Measurements from ENCODE around the gene COL1A1. TPM values are rescaled to one million over a fixed set of nuclear protein-coding genes. Genes with fewer than 3 reads are reported as not detected.

The COL1A1 gene
- total RNA-seq, 1 experiment from 2014 or later = 104 TPM

GRCh38 chr17:50182783-50183420 lies 18.5 kb downstream of the COL1A1 start:
- no peak overlapping the region for H2AK5ac ChIP-seq (ENCODE audit: insufficient read length, low read length)
- no peaks in the 10 kb centered on the region for H4K20me1 ChIP-seq (ENCODE audit: control insufficient read depth, insufficient read depth, insufficient read length)
- H2BK20ac ChIP-seq (ENCODE audit: low read depth, low read length, poor library complexity, severe bottlenecking) = no peak overlapping the region
- no peaks in the 10 kb centered on the region for H3K79me2 ChIP-seq (ENCODE audit: insufficient read depth, low read length)
- H4K91ac ChIP-seq (ENCODE audit: insufficient read length, low read depth, low read length) = no peak overlapping the region
- H2BK15ac ChIP-seq (ENCODE audit: low read depth, low read length) = no peak overlapping the region
- peaks cover 4% of the 10 kb centered on the region for H3K23me2 ChIP-seq (ENCODE audit: insufficient read length, low read depth, low read length, poor library complexity, severe bottlenecking)
- H3K4ac ChIP-seq (ENCODE audit: low read depth, low read length) = no peak overlapping the region
- no peaks in the 10 kb centered on the region for H3K9me3 ChIP-seq (ENCODE audit: control insufficient read depth, low read depth, low read length)
- H2BK12ac ChIP-seq (ENCODE audit: insufficient read length, low read depth, low read length) = no peak overlapping the region
- H3K36me3 Mint-ChIP-seq (ENCODE audit: insufficient read depth in 1 of 3, low read depth in 3 of 3) = peaks cover 0 to 28% (median 25%) of the 10 kb centered on the region in 3 experiments; a peak in 5 of 7 replicates
- no peak overlapping the region for H3K23ac ChIP-seq (ENCODE audit: insufficient read length, low read depth, low read length)
- H3T11ph ChIP-seq (ENCODE audit: low read length) = no peak overlapping the region
- no peak overlapping the region for H3K4me2 ChIP-seq (ENCODE audit: insufficient read depth, insufficient read length, low read length)
- no peak overlapping the region for H2BK5ac ChIP-seq (ENCODE audit: insufficient read length, low read length)
- no peaks in the 10 kb centered on the region for H3K79me1 ChIP-seq (ENCODE audit: insufficient read depth, low read depth, low read length, poor library complexity, severe bottlenecking)
- H3K14ac ChIP-seq (ENCODE audit: insufficient read depth, low read length) = no peak overlapping the region
- no peak overlapping the region for H4K5ac ChIP-seq (ENCODE audit: insufficient read length, low read depth, low read length)
- WGBS (ENCODE audit: extremely low coverage, insufficient read length, low lambda C conversion rate) = no CpG with 5 or more reads among the region's 18 CpGs
- no peak overlapping the region for H3K56ac ChIP-seq (ENCODE audit: insufficient read length, low read depth, low read length)
- H3K27ac Mint-ChIP-seq = peak overlapping the region in 1 of 3 experiments; percentile 65; a peak in 2 of 7 replicates
- peaks cover 37 to 49% of the 10 kb centered on the region in 2 experiments for H3K4me1 Mint-ChIP-seq
- no peak overlapping the region for H2AFZ ChIP-seq (ENCODE audit: low read length)
- H3K9ac ChIP-seq (ENCODE audit: extremely low read depth, insufficient read length, low read length) = no peak overlapping the region
- no peak overlapping the region for H4K8ac ChIP-seq (replicated peaks; ENCODE audit: insufficient read length, low read depth, low read length)
- DNase-seq = no peak
- no peak for TF ChIP-seq CTCF (conservative IDR thresholded peaks at IDR 0.05)
- H3K18ac ChIP-seq (ENCODE audit: insufficient read length, low read depth, low read length) = no peak overlapping the region
- no peaks in the 10 kb centered on the region; the same call in 1 of the 2 replicates for H3K4me1 ChIP-seq (ENCODE audit: insufficient read depth, low read length)
- H3K27me3 Mint-ChIP-seq (ENCODE audit: low read depth) = peaks cover 2% of the 10 kb centered on the region; the same call in 1 of the 2 replicates
- no peak overlapping the region for H3K27ac ChIP-seq (ENCODE audit: insufficient read length, low read depth, low read length)
- no peak overlapping the region for H2BK120ac ChIP-seq (ENCODE audit: low read depth, low read length, poor library complexity, severe bottlenecking)
- H3K4me3 Mint-ChIP-seq = no peak overlapping the region; a peak in 1 of 5 replicates
- no peaks in the 10 kb centered on the region for H3K27me3 ChIP-seq (ENCODE audit: insufficient read depth, low read length)
- H3K9me3 Mint-ChIP-seq = no peaks in the 10 kb centered on the region; a peak in 1 of 5 replicates

Data from H9 (cell line).